GM21381 (cell line): ENCODE measurements around the gene PLXNC1.

Source experiments
- ATAC-seq: cut with Tn5 transposase; IDR thresholded peaks from one replicate; pipeline ENCODE4 v1.9.1; 2021; ENCODE audit warnings: mild to moderate bottlenecking, moderate library complexity; ENCODE audit not compliant: unreplicated experiment

PLXNC1 gene

GRCh38 chr12:94262228-94263010 is 114.0 kb downstream of the PLXNC1 start:
- ATAC-seq, result peak; percentile 49

DNA sequence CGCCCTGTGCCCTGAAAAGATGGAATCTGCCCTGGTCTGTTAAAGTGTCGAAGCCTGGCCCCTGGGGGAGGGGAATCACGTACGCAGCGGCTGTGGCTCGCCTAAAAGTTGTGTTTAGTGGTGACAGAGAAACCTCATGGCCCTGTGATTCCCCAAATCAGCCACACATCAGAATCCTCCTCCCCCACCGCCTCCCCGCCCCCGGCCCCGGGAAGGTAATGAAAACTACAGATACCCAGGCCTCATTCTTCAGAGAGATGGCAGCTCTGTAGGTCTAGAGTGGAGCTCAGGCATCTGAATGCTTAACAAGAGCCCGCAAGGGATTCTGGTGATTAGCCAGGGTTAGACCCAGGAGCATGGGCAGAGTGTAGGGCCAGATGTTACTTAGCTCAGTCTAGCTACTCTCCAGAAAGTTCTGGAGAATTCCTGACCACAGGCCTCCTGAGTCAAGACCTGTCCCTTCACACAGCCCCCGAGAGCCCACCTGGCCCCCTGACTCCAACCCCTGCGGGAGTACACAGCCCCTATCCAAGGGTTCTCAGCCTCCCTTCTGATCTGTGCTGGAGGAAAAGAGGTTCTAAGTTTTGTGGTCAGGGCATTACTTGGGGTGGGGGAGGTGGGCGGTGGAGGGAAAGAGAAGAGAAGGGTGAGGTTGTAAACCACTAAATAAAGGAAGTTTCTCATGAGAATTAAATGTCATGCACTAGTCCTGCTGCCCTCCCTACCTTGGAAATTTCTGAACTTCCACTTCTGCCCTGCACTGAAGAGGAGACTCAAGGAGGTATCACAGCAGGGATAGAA is 114.8 kb downstream of the PLXNC1 start:
- ATAC-seq, result peak; percentile 46

DNA sequence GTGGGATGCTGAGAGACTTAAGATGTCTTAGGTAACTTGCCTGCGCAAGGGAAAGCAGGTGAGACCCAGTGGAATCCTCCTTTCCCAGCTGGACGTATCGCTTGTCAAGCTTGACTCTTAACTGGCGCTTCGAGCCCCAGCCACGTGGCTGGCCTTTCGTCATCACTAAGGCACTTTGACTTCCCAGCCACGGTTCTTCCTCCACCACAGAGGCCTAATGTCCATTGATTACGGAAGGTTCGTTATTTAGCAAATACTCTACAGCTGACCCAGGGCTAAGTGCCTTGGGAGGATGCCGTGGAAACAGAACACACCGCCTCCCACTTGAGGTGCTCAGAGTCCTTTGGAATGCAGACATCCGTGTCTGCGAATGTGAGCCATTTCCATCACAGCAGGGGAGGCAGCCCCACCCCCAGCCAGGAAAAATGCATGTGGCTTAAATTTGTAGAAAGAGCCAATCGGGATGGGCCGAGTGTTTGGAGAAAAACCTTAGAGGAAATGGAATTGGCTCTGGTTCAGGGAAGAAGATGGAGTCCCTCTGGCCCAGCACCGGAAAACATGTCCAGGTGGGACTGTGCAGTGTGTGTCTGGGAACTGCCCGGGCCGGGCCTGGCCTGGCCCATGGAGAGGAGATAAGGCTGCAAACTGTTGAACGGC is 115.7 kb downstream of the PLXNC1 start:
- ATAC-seq, result no peak

GRCh38 chr12:94264736-94265485 is 116.5 kb downstream of the PLXNC1 start:
- ATAC-seq, result no peak

DNA sequence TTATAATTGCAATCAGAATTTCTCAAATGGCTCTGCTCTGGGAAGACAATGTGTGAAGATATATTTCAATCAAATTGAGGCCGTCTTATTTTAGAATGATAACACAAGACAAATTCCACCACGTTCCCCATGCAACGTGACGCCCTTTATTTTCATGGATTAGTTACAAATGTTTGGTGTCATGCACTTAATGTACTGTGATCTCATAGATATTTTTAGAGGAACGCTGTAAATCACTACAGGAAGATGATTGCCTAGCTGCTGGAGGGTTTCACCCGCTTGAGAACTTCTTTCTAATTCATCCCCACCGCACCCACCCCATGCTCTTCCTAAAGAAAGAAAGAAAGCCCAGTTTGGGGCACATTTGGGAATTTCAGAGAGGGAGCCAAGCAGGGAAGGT is 117.2 kb downstream of the PLXNC1 start:
- no peak for ATAC-seq

- ATAC-seq, result no peak
These were observed 117.8 kb downstream of the PLXNC1 start for GRCh38 chr12:94265966-94266745.

DNA sequence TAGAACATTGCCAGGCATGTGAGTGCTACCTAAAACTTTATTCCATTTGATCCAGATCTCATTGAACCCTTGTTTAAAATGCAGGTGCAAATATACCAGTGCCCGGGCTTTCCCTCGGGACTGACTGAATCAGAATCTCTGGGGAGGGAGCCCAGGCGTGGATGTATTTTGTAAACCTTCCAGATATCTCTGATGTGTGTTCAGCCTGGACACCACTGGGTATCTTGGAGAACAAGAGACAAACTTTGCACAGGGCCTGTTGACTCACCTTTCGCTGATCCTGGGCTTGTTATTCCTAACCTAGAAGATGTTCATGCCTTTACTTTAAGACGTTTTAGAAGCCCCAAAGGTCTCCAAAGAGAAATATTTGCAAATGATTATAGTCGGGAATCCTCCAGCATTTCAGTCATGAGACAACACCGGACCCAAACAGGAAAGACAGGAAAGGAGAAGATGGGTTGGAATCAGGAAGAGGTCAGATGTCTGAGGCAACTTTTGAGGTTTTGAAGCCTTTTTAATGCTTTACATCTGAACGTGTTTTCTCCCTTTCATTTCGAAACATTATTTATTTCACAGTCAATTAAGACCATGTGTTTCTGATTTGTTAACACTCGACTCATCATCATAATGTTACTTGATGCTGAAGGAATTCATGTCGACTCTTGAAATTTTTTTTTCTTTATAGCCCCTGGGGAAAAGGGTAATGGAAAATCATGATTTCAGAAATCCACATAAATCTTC is 118.6 kb downstream of the PLXNC1 start:
- no peak for ATAC-seq

GRCh38 chr12:94267537-94267872 is 119.1 kb downstream of the PLXNC1 start:
- ATAC-seq, result no peak

- no peak for ATAC-seq
These were observed 119.6 kb downstream of the PLXNC1 start for GRCh38 chr12:94267921-94268471.

GRCh38 chr12:94269316-94269999 is 121.1 kb downstream of the PLXNC1 start:
- peak; percentile 52 for ATAC-seq

GRCh38 chr12:94271351-94271750 is 123.0 kb downstream of the PLXNC1 start:
- peak; percentile 44 for ATAC-seq

GRCh38 chr12:94272280-94272679 is 123.9 kb downstream of the PLXNC1 start:
- no peak for ATAC-seq

- ATAC-seq, result no peak
These were observed 124.9 kb downstream of the PLXNC1 start for GRCh38 chr12:94273272-94273671.

DNA sequence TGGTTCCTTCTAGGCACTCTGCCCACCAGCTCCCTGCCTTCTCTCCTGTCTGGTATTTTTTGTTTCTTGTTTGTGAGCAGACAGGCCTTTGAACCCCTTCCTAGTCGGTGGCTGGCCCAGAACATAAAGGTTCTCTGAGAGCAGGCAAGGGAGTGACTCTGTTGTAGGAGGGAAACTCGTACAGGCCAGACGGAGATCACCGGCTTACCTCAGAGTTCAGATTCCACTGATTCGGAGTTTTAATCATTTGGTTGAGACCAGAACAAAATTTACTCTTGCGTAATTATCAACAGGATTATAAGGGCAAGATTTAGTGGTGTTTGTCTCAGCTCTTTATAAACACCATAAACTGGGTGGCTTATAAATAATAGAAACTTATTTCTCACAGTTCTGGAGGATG is 128.3 kb downstream of the PLXNC1 start:
- ATAC-seq, result no peak

DNA sequence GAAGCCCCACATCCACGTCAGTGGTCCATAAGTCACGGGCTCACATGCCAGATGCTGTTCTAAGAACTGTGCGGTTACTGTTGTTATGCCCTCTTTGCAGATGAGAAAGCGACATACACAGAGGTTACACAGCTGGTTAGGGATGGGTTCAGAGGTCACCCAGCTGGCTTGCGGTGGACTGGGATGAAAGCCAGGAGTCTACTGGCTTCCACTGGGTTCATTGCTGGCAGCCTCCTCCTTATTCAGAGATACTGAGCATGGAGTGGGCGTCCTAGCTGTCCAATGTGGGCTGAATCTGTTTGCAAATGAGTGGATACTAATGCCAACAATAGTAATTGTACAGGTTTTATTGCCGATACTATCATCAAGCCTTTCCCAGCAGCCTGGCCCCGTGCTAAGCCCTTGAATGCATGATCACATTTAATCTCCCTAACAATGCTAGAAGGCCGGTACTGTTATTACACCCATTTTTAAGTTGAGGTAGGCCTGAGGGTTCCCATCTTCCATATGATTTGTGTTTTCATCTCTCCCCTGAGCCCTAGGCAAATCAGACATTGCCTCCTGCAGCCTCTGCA is 129.1 kb downstream of the PLXNC1 start:
- no peak for ATAC-seq

DNA sequence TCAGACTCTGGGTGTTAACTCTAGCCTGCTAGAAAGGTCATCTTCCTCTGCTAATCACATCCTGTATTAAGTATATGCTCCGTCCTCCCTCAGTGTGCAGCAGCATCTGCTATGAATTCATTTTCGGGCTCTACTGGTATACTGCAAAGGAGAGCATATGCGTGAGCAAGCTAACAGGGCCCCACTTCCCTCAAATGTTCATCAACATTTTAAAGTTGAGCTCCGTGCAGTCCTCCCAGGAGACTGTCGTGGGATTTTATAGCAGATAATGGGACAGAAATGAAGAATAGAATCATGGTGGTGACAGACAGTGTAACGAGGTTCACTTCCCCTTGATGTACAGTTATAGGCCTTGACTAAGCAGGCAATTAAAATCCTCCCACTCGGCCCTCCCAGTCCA is 131.7 kb downstream of the PLXNC1 start:
- no peak for ATAC-seq

DNA sequence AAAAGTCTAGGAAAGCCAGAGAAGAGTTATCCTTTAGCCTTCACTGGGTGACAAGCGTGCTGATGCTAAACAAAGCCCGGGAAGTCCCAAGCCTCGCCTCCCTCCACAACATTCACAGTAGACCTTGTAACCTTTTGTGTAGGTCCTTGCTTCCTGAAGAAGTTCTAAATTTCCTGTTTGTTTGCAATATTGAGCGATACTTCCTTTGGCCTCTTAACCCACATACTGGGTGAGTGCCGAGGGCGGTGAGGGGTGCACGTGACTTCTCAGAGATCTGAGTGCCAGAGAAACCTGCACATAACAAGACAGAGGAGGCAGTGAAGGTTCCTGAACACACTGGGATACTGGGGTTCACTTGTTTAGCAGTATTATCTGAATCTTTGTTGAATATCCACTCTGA is 134.3 kb downstream of the PLXNC1 start:
- no peak for ATAC-seq

DNA sequence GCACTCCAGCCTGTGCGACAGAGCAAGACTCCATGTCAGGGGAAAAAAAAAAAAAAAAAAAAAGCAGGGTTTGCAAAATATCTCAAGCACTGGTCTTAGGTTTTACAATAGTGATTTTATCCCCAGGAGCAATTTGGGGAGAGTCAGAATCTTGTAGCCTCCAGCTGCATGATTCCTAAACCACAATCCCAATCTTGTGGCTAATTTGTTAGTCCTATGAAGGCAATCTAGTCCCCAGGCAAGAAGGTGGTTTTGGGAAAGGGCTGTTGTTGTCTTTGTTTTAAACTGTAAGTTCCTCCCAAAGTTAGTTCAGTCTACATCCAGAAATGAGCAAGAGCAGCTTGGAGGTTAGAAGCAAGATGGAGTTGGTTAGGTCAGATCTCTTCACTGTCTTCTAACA is 135.7 kb downstream of the PLXNC1 start:
- ATAC-seq, result no peak
